A549 (cell line): ENCODE results near the gene CYP8B1. TPM values are rescaled to one million over a fixed set of nuclear protein-coding genes. Genes with fewer than 3 reads are reported as not detected.

Experiments used
- ATAC-seq, 2 experiments: fragments of 200-7000 bp in 1 of 2; fragments of >200 bp in 1 of 2; cut with Nextera tagmentation in 1 of 2; cut with Tn5 transposase in 1 of 2; 3 replicates each; pipeline versions ENCODE4 v1.8.0 to v1.9.1; 2018 to 2020; ENCODE audit warnings: mild to moderate bottlenecking in 1 of 2, moderate library complexity in 1 of 2
- CTCF ChIA-PET: fragments of 300-600 bp; sonication (Branson Sonifier 250); formaldehyde crosslinking; extraction: SDS; loops from one replicate; lab custom pipeline; 2021; ENCODE audit warnings: antibody characterized with exemption, inconsistent platforms; lab: Yijun Ruan, JAX
- POLR2A ChIA-PET: fragments of 350-600 bp; formaldehyde crosslinking; extraction: SDS; loops from one replicate; lab custom pipeline; 2021; ENCODE audit warnings: antibody characterized with exemption, inconsistent platforms; lab: Yijun Ruan, JAX
- DNase-seq, 2 experiments: peaks; one replicate each; pipeline versions ENCODE4 v3.0.0 to v3.0.0-alpha.2; 2011 to 2016; ENCODE audit warnings: low read depth in 1 of 2, low spot score in 1 of 2
- FAIRE-seq: peaks from 2 replicates; lab custom pipeline; 2011; peaks lifted over from hg19 to GRCh38; lab: Jason Lieb, UNC
- H3K27ac ChIP-seq, 2 experiments: fragments of >200 bp; sonication (Bioruptor Twin); formaldehyde crosslinking; 3 replicates each; pipeline ENCODE4 v1.5.1; 2016 to 2017
- H3K4me1 ChIP-seq: fragments of >200 bp; sonication (Bioruptor Twin); formaldehyde crosslinking; 3 replicates; pipeline ENCODE4 v1.6.1; 2016
- H3K4me2 ChIP-seq: fragments of >200 bp; sonication (Bioruptor Twin); formaldehyde crosslinking; 3 replicates; pipeline ENCODE4 v1.6.1; 2016
- H3K4me3 ChIP-seq: fragments of >200 bp; sonication (Bioruptor Twin); formaldehyde crosslinking; 3 replicates; pipeline ENCODE4 v1.5.1; 2016
- H3K9me3 ChIP-seq: fragments of >200 bp; sonication (Bioruptor Twin); formaldehyde crosslinking; 3 replicates; pipeline ENCODE4 v1.6.1; 2016
- CBX2 ChIP-seq: fragments of 200-600 bp; sonication (generic); IDR thresholded peaks from 2 replicates; pipeline ENCODE4 v1.6.1; 2016; ENCODE audit warnings: low read depth, mild to moderate bottlenecking, borderline replicate concordance
- CEBPB ChIP-seq, 2 experiments: fragments of >200 bp in 1 of 2; sonication (Bioruptor Twin) in 1 of 2; formaldehyde crosslinking in 1 of 2; IDR thresholded peaks; 2 replicates each; pipeline ENCODE4 v1.6.1; 2012 to 2016
- CTCF ChIP-seq: fragments of >200 bp; sonication (Bioruptor Twin); formaldehyde crosslinking; IDR thresholded peaks from 3 replicates; pipeline ENCODE4 v1.5.1; 2016
- EP300 ChIP-seq, 2 experiments: fragments of >200 bp; sonication (Bioruptor Twin); formaldehyde crosslinking; IDR thresholded peaks; 2 replicates in 1 of 2; 3 replicates in 1 of 2; pipeline ENCODE4 v1.6.1; 2016 to 2017
- FOSL2 ChIP-seq, 2 experiments: fragments of 450-650 bp in 1 of 2; fragments of >200 bp in 1 of 2; sonication (Bioruptor Twin) in 1 of 2; formaldehyde crosslinking; IDR thresholded peaks; 2 replicates each; pipeline versions ENCODE4 v1.5.0 to v1.6.1; 2016 to 2020; ENCODE audit warnings: mild to moderate bottlenecking in 1 of 2, moderate library complexity in 1 of 2
- FOXS1 ChIP-seq: fragments of 250-450 bp; sonication (Bioruptor Pico); IDR thresholded peaks from 2 replicates; pipeline ENCODE4 v1.5.0; 2020; ENCODE audit warnings: mild to moderate bottlenecking, moderate library complexity
- HDAC2 ChIP-seq: fragments of 200-600 bp; sonication (generic); IDR thresholded peaks from 2 replicates; pipeline ENCODE4 v1.6.1; 2016
- HES2 ChIP-seq: fragments of >200 bp; sonication (Bioruptor Twin); formaldehyde crosslinking; IDR thresholded peaks from 2 replicates; pipeline ENCODE4 v1.6.1; 2016
- HEYL ChIP-seq: fragments of 250-450 bp; sonication (Bioruptor Pico); IDR thresholded peaks from 2 replicates; pipeline ENCODE4 v1.8.0; 2021; ENCODE audit warnings: mild to moderate bottlenecking, moderate library complexity
- HMGXB4 ChIP-seq: fragments of 250-450 bp; sonication (Bioruptor Pico); IDR thresholded peaks from 2 replicates; pipeline ENCODE4 v1.5.0; 2021; ENCODE audit warnings: mild to moderate bottlenecking, moderate library complexity, borderline replicate concordance
- HOXB13 ChIP-seq: fragments of 250-450 bp; sonication (Bioruptor Pico); IDR thresholded peaks from 2 replicates; pipeline ENCODE4 v1.5.0; 2020; ENCODE audit warnings: low read depth, mild to moderate bottlenecking, moderate library complexity
- HOXB5 ChIP-seq: fragments of 250-450 bp; sonication (Bioruptor Pico); IDR thresholded peaks from 2 replicates; pipeline ENCODE4 v1.5.0; 2020; ENCODE audit warnings: mild to moderate bottlenecking, moderate library complexity
- JUN ChIP-seq, 2 experiments: fragments of >200 bp; sonication (Bioruptor Twin); formaldehyde crosslinking; IDR thresholded peaks; 2 replicates in 1 of 2; 3 replicates in 1 of 2; pipeline ENCODE4 v1.6.1; 2016 to 2017
- JUNB ChIP-seq: fragments of >200 bp; sonication (Bioruptor Twin); formaldehyde crosslinking; IDR thresholded peaks from 2 replicates; pipeline ENCODE4 v1.6.1; 2016
- KDM5A ChIP-seq: fragments of 200-600 bp; sonication (generic); IDR thresholded peaks from 2 replicates; pipeline ENCODE4 v1.6.1; 2016; ENCODE audit warnings: antibody characterized with exemption, mild to moderate bottlenecking
- MAZ ChIP-seq: fragments of 150-350 bp; IDR thresholded peaks from 2 replicates; pipeline ENCODE4 v1.6.1; 2014; ENCODE audit warnings: antibody characterized with exemption, low read depth, low read length, borderline replicate concordance
- NFE2L2 ChIP-seq: fragments of 150-350 bp; conservative IDR thresholded peaks from 2 replicates; pipeline ENCODE4 v1.6.1; 2014; ENCODE audit warnings: low read length
- NR3C1 ChIP-seq: fragments of >200 bp; sonication (Bioruptor Twin); formaldehyde crosslinking; IDR thresholded peaks from 3 replicates; pipeline ENCODE4 v1.6.1; 2017
- PHF8 ChIP-seq: fragments of 200-600 bp; sonication (generic); IDR thresholded peaks from 2 replicates; pipeline ENCODE4 v1.6.1; 2016; ENCODE audit warnings: low read depth, mild to moderate bottlenecking, antibody characterized with exemption, moderate library complexity, borderline replicate concordance
- POLR2A ChIP-seq: IDR thresholded peaks from 2 replicates; pipeline ENCODE4 v1.6.1; 2012; ENCODE audit warnings: mild to moderate bottlenecking, low read length
- POLR2AphosphoS2 ChIP-seq: conservative IDR thresholded peaks from 2 replicates; pipeline ENCODE4 v1.6.1; 2012; ENCODE audit warnings: low read length, improper control_type of control experiment, inconsistent platforms
- RAD21 ChIP-seq, 2 experiments: fragments of >200 bp in 1 of 2; sonication (Bioruptor Twin) in 1 of 2; formaldehyde crosslinking in 1 of 2; IDR thresholded peaks in 1 of 2; conservative IDR thresholded peaks in 1 of 2; 2 replicates in 1 of 2; 3 replicates in 1 of 2; pipeline ENCODE4 v1.6.1; 2012 to 2018; ENCODE audit warnings: inconsistent platforms in 1 of 2
- RARB ChIP-seq: fragments of 250-450 bp; sonication (Bioruptor Pico); IDR thresholded peaks from 2 replicates; pipeline ENCODE4 v1.8.0; 2021; ENCODE audit warnings: mild to moderate bottlenecking, moderate library complexity
- RCOR1 ChIP-seq: fragments of 150-350 bp; IDR thresholded peaks from 2 replicates; pipeline ENCODE4 v1.6.1; 2014; ENCODE audit warnings: antibody characterized with exemption, low read length, low read depth
- SMC3 ChIP-seq: fragments of >200 bp; sonication (Bioruptor Twin); formaldehyde crosslinking; IDR thresholded peaks from 3 replicates; pipeline ENCODE4 v1.6.1; 2018; ENCODE audit warnings: inconsistent platforms
- SREBF2 ChIP-seq: fragments of 450-650 bp; IDR thresholded peaks from 2 replicates; pipeline ENCODE4 v1.6.1; 2014; ENCODE audit warnings: mild to moderate bottlenecking, moderate library complexity
- TP53 ChIP-seq: fragments of 250-450 bp; sonication (Bioruptor Pico); IDR thresholded peaks from 2 replicates; pipeline ENCODE4 v1.5.0; 2021; ENCODE audit warnings: mild to moderate bottlenecking, moderate library complexity
- ZFP36 ChIP-seq: fragments of 450-650 bp; IDR thresholded peaks from 2 replicates; pipeline ENCODE4 v1.6.1; 2014; ENCODE audit warnings: borderline replicate concordance; ENCODE audit not compliant: partially characterized antibody
- ZNF302 ChIP-seq: fragments of 250-450 bp; sonication (Bioruptor Pico); IDR thresholded peaks from 2 replicates; pipeline ENCODE4 v1.9.0; 2021; ENCODE audit warnings: inconsistent platforms, mild to moderate bottlenecking, moderate library complexity
- WGBS: methylation state at CpG from one replicate; pipeline ENCODE4 v1.1.6; 2017; ENCODE audit errors: missing lambda C conversion rate; 5-methylcytosine and 5-hydroxymethylcytosine counted together
- polyA plus RNA-seq, 4 experiments: library from polyadenylated mRNA; depleted of rRNA in 3 of 4; stranded (reverse); fragments of >200 nt; fragmentation: RNase III in 1 of 4; extraction: RNeasy Plus Mini Kit Qiagen cat#74134 plus additional on column Dnase treatment in 1 of 4; gene quantifications; 2 replicates in 3 of 4; 3 replicates in 1 of 4; pipeline ENCODE4 v1.2.3, GENCODE V29; 2011 to 2017

The CYP8B1 gene
- polyA plus RNA-seq, 2 of the 4 experiments (the other 2 are of a cell fraction), result not detected

GRCh38 chr3:42838571-42838970, 37.1 kb downstream of the CYP8B1 start:
- no peak overlapping the region for H3K4me3 ChIP-seq
- TF ChIP-seq HOXB13 (CRISPR knock-in tag), result no peak
- no peak for TF ChIP-seq JUNB
- no peak for TF ChIP-seq RARB (CRISPR knock-in tag)
- H3K4me2 ChIP-seq, result no peak overlapping the region
- FAIRE-seq (no peak), DNase-seq (no peak), ATAC-seq (no peak)
- ChIA-PET POLR2A (no interaction called here), CTCF (interaction anchor here (1.2 to 2.7 kb wide), 8 partner anchors 11 to 258 kb away, joined by 3 to 25 read pairs (median 6); partner anchors contain the start of genes CYP8B1 and HIGD1A)
- H3K4me1 ChIP-seq, result no peaks in the 10 kb centered on the region
- H3K27ac ChIP-seq, result no peak overlapping the region
- H3K9me3 ChIP-seq, result no peaks in the 10 kb centered on the region
- WGBS, result 28% methylated on average over 4 of the region's 4 CpGs

- Histone ChIP-seq H3K27ac (no peak overlapping the region), H3K4me2 (no peak overlapping the region), H3K4me1 (no peaks in the 10 kb centered on the region)
- CTCF ChIA-PET, result no interaction called here
- ATAC-seq, result no peak
- 44% methylated on average over 5 of the region's 5 CpGs for WGBS
- FAIRE-seq, result no peak
- DNase-seq, result no peak
- TF ChIP-seq POLR2AphosphoS2, result no peak
- no peak for TF ChIP-seq RCOR1
- TF ChIP-seq ZNF302 (CRISPR knock-in tag), result no peak
- no peak for TF ChIP-seq CBX2
- TF ChIP-seq FOXS1 (CRISPR knock-in tag), result no peak
- TF ChIP-seq JUN (IDR thresholded peaks at IDR 0.05), result no peak
- TF ChIP-seq TP53 (CRISPR knock-in tag), result no peak
- TF ChIP-seq KDM5A, result no peak
- TF ChIP-seq CTCF, result no peak
- TF ChIP-seq CEBPB (IDR thresholded peaks at IDR 0.05), result no peak
- TF ChIP-seq HEYL (CRISPR knock-in tag), result no peak
- no peak for TF ChIP-seq SREBF2
- TF ChIP-seq POLR2A, result no peak
- no peak for TF ChIP-seq FOSL2 (IDR thresholded peaks at IDR 0.05)
- no peak for TF ChIP-seq FOSL2 (CRISPR knock-in tag; IDR thresholded peaks at IDR 0.05)
- TF ChIP-seq NFE2L2, result no peak
- TF ChIP-seq, all 56 proteins: peak for 0
- POLR2A ChIA-PET, result no interaction called here
- Histone ChIP-seq H3K9me3 (no peaks in the 10 kb centered on the region), H3K4me3 (no peak overlapping the region)
Observed at GRCh38 chr3:42836150-42837123, 39.2 kb downstream of the CYP8B1 start.

- ChIA-PET POLR2A (interaction anchor here (0.6 kb wide), 1 partner anchor 1063 kb away, joined by 3 read pairs; no protein-coding TSS in a partner anchor), CTCF (interaction anchor here (0.6 to 2.8 kb wide), 8 partner anchors 9 to 584 kb away, joined by 3 to 9 read pairs (median 4); no protein-coding TSS in a partner anchor)
- Histone ChIP-seq H3K4me1 (0 out of 3 replicates have a peak, but pooled peaks cover 3% of the 10 kb centered on the region), H3K4me2 (no peak overlapping the region), H3K9me3 (no peaks in the 10 kb centered on the region), H3K27ac (no peak overlapping the region), H3K4me3 (no peak overlapping the region)
- WGBS, result 15% methylated on average over 3 of the region's 3 CpGs
- FAIRE-seq (no peak), DNase-seq (peak; percentile 18 to 57), ATAC-seq (peak; percentile 39 to 86; a peak in 4 of 6 replicates)
- no peak for TF ChIP-seq ZFP36
- no peak for TF ChIP-seq HMGXB4 (CRISPR knock-in tag)
- no peak for TF ChIP-seq HDAC2
- TF ChIP-seq NFE2L2, result no peak
- TF ChIP-seq HOXB5 (CRISPR knock-in tag), result no peak
- peak; percentile 33 to 50 for TF ChIP-seq RAD21 (conservative IDR thresholded peaks at IDR 0.05 in 1 of 2, IDR thresholded peaks at IDR 0.05 in 1 of 2)
- TF ChIP-seq SMC3, result 0 out of 3 replicates have a peak, but pooled peaks have one; percentile 24
- TF ChIP-seq POLR2AphosphoS2, result no peak
- TF ChIP-seq MAZ, result no peak
- TF ChIP-seq HEYL (CRISPR knock-in tag), result no peak
- no peak for TF ChIP-seq NR3C1
- no peak for TF ChIP-seq HES2
- TF ChIP-seq EP300 (IDR thresholded peaks at IDR 0.05), result no peak
- TF ChIP-seq PHF8, result no peak
Observed at GRCh38 chr3:42831321-42831713, 44.4 kb downstream of the CYP8B1 start.
